A549 (cell line): ENCODE measurements around the gene BRI3. TPM values are rescaled to one million over a fixed set of nuclear protein-coding genes. Genes with fewer than 3 reads are reported as not detected.

Experiments used
- ATAC-seq, 2 experiments: fragments of 200-7000 bp in 1 of 2; fragments of >200 bp in 1 of 2; cut with Nextera tagmentation in 1 of 2; cut with Tn5 transposase in 1 of 2; 3 replicates each; pipeline versions ENCODE4 v1.8.0 to v1.9.1; 2018 to 2020; ENCODE audit warnings: mild to moderate bottlenecking in 1 of 2, moderate library complexity in 1 of 2
- CTCF ChIA-PET: fragments of 300-600 bp; sonication (Branson Sonifier 250); formaldehyde crosslinking; extraction: SDS; loops from one replicate; lab custom pipeline; 2021; ENCODE audit warnings: antibody characterized with exemption, inconsistent platforms; lab: Yijun Ruan, JAX
- POLR2A ChIA-PET: fragments of 350-600 bp; formaldehyde crosslinking; extraction: SDS; loops from one replicate; lab custom pipeline; 2021; ENCODE audit warnings: antibody characterized with exemption, inconsistent platforms; lab: Yijun Ruan, JAX
- DNase-seq, 2 experiments: peaks; one replicate each; pipeline versions ENCODE4 v3.0.0 to v3.0.0-alpha.2; 2011 to 2016; ENCODE audit warnings: low read depth in 1 of 2, low spot score in 1 of 2
- FAIRE-seq: peaks from 2 replicates; lab custom pipeline; 2011; peaks lifted over from hg19 to GRCh38; lab: Jason Lieb, UNC
- H3K27ac ChIP-seq, 2 experiments: fragments of >200 bp; sonication (Bioruptor Twin); formaldehyde crosslinking; 3 replicates each; pipeline ENCODE4 v1.5.1; 2016 to 2017
- H3K4me1 ChIP-seq: fragments of >200 bp; sonication (Bioruptor Twin); formaldehyde crosslinking; 3 replicates; pipeline ENCODE4 v1.6.1; 2016
- H3K4me2 ChIP-seq: fragments of >200 bp; sonication (Bioruptor Twin); formaldehyde crosslinking; 3 replicates; pipeline ENCODE4 v1.6.1; 2016
- H3K4me3 ChIP-seq: fragments of >200 bp; sonication (Bioruptor Twin); formaldehyde crosslinking; 3 replicates; pipeline ENCODE4 v1.5.1; 2016
- H3K9me3 ChIP-seq: fragments of >200 bp; sonication (Bioruptor Twin); formaldehyde crosslinking; 3 replicates; pipeline ENCODE4 v1.6.1; 2016
- BCL3 ChIP-seq: fragments of >200 bp; sonication (Bioruptor Twin); formaldehyde crosslinking; IDR thresholded peaks from 3 replicates; pipeline ENCODE4 v1.6.1; 2016
- BHLHE40 ChIP-seq: IDR thresholded peaks from 2 replicates; pipeline ENCODE4 v1.6.1; 2012; ENCODE audit warnings: low read depth, low read length, inconsistent platforms
- CBX2 ChIP-seq: fragments of 200-600 bp; sonication (generic); IDR thresholded peaks from 2 replicates; pipeline ENCODE4 v1.6.1; 2016; ENCODE audit warnings: low read depth, mild to moderate bottlenecking, borderline replicate concordance
- CTCF ChIP-seq: fragments of >200 bp; sonication (Bioruptor Twin); formaldehyde crosslinking; IDR thresholded peaks from 3 replicates; pipeline ENCODE4 v1.5.1; 2016
- EHMT2 ChIP-seq: fragments of 200-600 bp; sonication (generic); IDR thresholded peaks from 2 replicates; pipeline ENCODE4 v1.6.1; 2016; ENCODE audit warnings: antibody characterized with exemption, low read depth, mild to moderate bottlenecking, moderate library complexity
- FOXS1 ChIP-seq: fragments of 250-450 bp; sonication (Bioruptor Pico); IDR thresholded peaks from 2 replicates; pipeline ENCODE4 v1.5.0; 2020; ENCODE audit warnings: mild to moderate bottlenecking, moderate library complexity
- HDAC2 ChIP-seq: fragments of 200-600 bp; sonication (generic); IDR thresholded peaks from 2 replicates; pipeline ENCODE4 v1.6.1; 2016
- HES2 ChIP-seq: fragments of >200 bp; sonication (Bioruptor Twin); formaldehyde crosslinking; IDR thresholded peaks from 2 replicates; pipeline ENCODE4 v1.6.1; 2016
- HEYL ChIP-seq: fragments of 250-450 bp; sonication (Bioruptor Pico); IDR thresholded peaks from 2 replicates; pipeline ENCODE4 v1.8.0; 2021; ENCODE audit warnings: mild to moderate bottlenecking, moderate library complexity
- HOXA7 ChIP-seq: fragments of 250-450 bp; sonication (Bioruptor Pico); IDR thresholded peaks from 2 replicates; pipeline ENCODE4 v1.5.0; 2020; ENCODE audit warnings: mild to moderate bottlenecking, moderate library complexity
- HOXB5 ChIP-seq: fragments of 250-450 bp; sonication (Bioruptor Pico); IDR thresholded peaks from 2 replicates; pipeline ENCODE4 v1.5.0; 2020; ENCODE audit warnings: mild to moderate bottlenecking, moderate library complexity
- JUNB ChIP-seq: fragments of >200 bp; sonication (Bioruptor Twin); formaldehyde crosslinking; IDR thresholded peaks from 2 replicates; pipeline ENCODE4 v1.6.1; 2016
- MAFK ChIP-seq: fragments of 450-650 bp; IDR thresholded peaks from 2 replicates; pipeline ENCODE4 v1.6.1; 2014; ENCODE audit not compliant: partially characterized antibody
- MAX ChIP-seq: IDR thresholded peaks from 2 replicates; pipeline ENCODE4 v1.6.1; 2012
- MYC ChIP-seq: IDR thresholded peaks from 2 replicates; pipeline ENCODE4 v1.6.1; 2012; ENCODE audit warnings: mild to moderate bottlenecking, inconsistent platforms, low read length, improper control_type of control experiment, borderline replicate concordance
- NFE2L2 ChIP-seq: fragments of 150-350 bp; conservative IDR thresholded peaks from 2 replicates; pipeline ENCODE4 v1.6.1; 2014; ENCODE audit warnings: low read length
- PHF8 ChIP-seq: fragments of 200-600 bp; sonication (generic); IDR thresholded peaks from 2 replicates; pipeline ENCODE4 v1.6.1; 2016; ENCODE audit warnings: low read depth, mild to moderate bottlenecking, antibody characterized with exemption, moderate library complexity, borderline replicate concordance
- RCOR1 ChIP-seq: fragments of 150-350 bp; IDR thresholded peaks from 2 replicates; pipeline ENCODE4 v1.6.1; 2014; ENCODE audit warnings: antibody characterized with exemption, low read length, low read depth
- TFCP2L1 ChIP-seq: fragments of 250-450 bp; sonication (Bioruptor Pico); IDR thresholded peaks from 2 replicates; pipeline ENCODE4 v1.5.0; 2021; ENCODE audit warnings: mild to moderate bottlenecking
- WGBS: methylation state at CpG from one replicate; pipeline ENCODE4 v1.1.6; 2017; ENCODE audit errors: missing lambda C conversion rate; 5-methylcytosine and 5-hydroxymethylcytosine counted together
- polyA plus RNA-seq, 4 experiments: library from polyadenylated mRNA; depleted of rRNA in 3 of 4; stranded (reverse); fragments of >200 nt; fragmentation: RNase III in 1 of 4; extraction: RNeasy Plus Mini Kit Qiagen cat#74134 plus additional on column Dnase treatment in 1 of 4; gene quantifications; 2 replicates in 3 of 4; 3 replicates in 1 of 4; pipeline ENCODE4 v1.2.3, GENCODE V29; 2011 to 2017

Gene BRI3
- polyA plus RNA-seq, 2 of the 4 experiments (the other 2 are of a cell fraction) = 61.0 to 73.0 TPM

GRCh38 chr7:98234429-98235147 is 46.9 kb upstream of the BRI3 start (continued):
- TF ChIP-seq CTCF (no peak), HEYL (CRISPR knock-in tag) (no peak), HDAC2 (no peak), HES2 (no peak), EHMT2 (no peak)

GRCh38 chr7:98235901-98236300 is 45.6 kb upstream of the BRI3 start:
- Histone ChIP-seq H3K9me3 (no peaks in the 10 kb centered on the region), H3K4me1 (no peaks in the 10 kb centered on the region), H3K4me2 (no peak overlapping the region), H3K4me3 (no peak overlapping the region), H3K27ac (no peak overlapping the region)
- 81% methylated on average over 11 of the region's 11 CpGs for WGBS
- no peak for FAIRE-seq
- ChIA-PET POLR2A (no interaction called here), CTCF (interaction anchor here (1.0 to 1.5 kb wide), 2 partner anchors 68 to 214 kb away, joined by 3 to 5 read pairs; no protein-coding TSS in a partner anchor)
- no peak for DNase-seq
- no peak for ATAC-seq
- TF ChIP-seq HOXB5 (CRISPR knock-in tag) (no peak), BHLHE40 (no peak), HOXA7 (CRISPR knock-in tag) (no peak), RCOR1 (no peak), CTCF (no peak), MYC (no peak)

GRCh38 chr7:98236355-98237185 is 44.9 kb upstream of the BRI3 start:
- CTCF ChIA-PET = interaction anchor here (1.0 kb wide), 1 partner anchor 69 kb away, joined by 3 read pairs; no protein-coding TSS in a partner anchor

More at GRCh38 chr7:98236355-98237185, 44.9 kb upstream of the BRI3 start:
- H3K27ac ChIP-seq = no peak overlapping the region
- H3K4me3 ChIP-seq = no peak overlapping the region
- H3K4me2 ChIP-seq = no peak overlapping the region
- no peak for DNase-seq
- H3K4me1 ChIP-seq = no peaks in the 10 kb centered on the region
- FAIRE-seq = no peak
- no peak for ATAC-seq
- WGBS = 93% methylated on average over 17 of the region's 25 CpGs
- POLR2A ChIA-PET = no interaction called here
- no peaks in the 10 kb centered on the region for H3K9me3 ChIP-seq
- no peak for TF ChIP-seq HES2
- TF ChIP-seq CBX2 = no peak
- TF ChIP-seq PHF8 = no peak
- TF ChIP-seq FOXS1 (CRISPR knock-in tag) = no peak
- no peak for TF ChIP-seq JUNB
- no peak for TF ChIP-seq TFCP2L1 (CRISPR knock-in tag)
- TF ChIP-seq MAX = no peak
- no peak for TF ChIP-seq BCL3
- no peak for TF ChIP-seq NFE2L2
- no peak for TF ChIP-seq CTCF
- no peak for TF ChIP-seq MAFK
